Astrocyte (in vitro differentiated cells and primary cell): ENCODE results near the gene STXBP1. TPM values are rescaled to one million over a fixed set of nuclear protein-coding genes. Genes with fewer than 3 reads are reported as not detected.

Experiments
- DNase-seq: peaks from one replicate; pipeline ENCODE4 v3.0.0-alpha.2; 2010; ENCODE audit warnings: low read depth
- FAIRE-seq: peaks from 2 replicates; lab custom pipeline; 2011; peaks lifted over from hg19 to GRCh38; lab: Jason Lieb, UNC
- H2AFZ ChIP-seq: 2 replicates; pipeline ENCODE4 v1.6.0; 2012; ENCODE audit warnings: low read depth, low read length, inconsistent platforms
- H3K27ac ChIP-seq: 2 replicates; pipeline ENCODE4 v1.5.1; 2011; ENCODE audit warnings: low read depth, low read length, inconsistent platforms
- H3K27me3 ChIP-seq: 2 replicates; pipeline ENCODE4 v1.6.0; 2011; ENCODE audit warnings: low read length, inconsistent platforms; ENCODE audit not compliant: insufficient read depth
- H3K36me3 ChIP-seq: 2 replicates; pipeline ENCODE4 v1.5.1; 2011; ENCODE audit warnings: low read length, inconsistent platforms; ENCODE audit not compliant: insufficient read depth
- H3K4me1 ChIP-seq: 2 replicates; pipeline ENCODE4 v1.5.1; 2011; ENCODE audit warnings: low read length, inconsistent platforms; ENCODE audit not compliant: insufficient read depth
- H3K4me2 ChIP-seq: 2 replicates; pipeline ENCODE4 v1.6.0; 2012; ENCODE audit warnings: low read length, inconsistent platforms
- H3K4me3 ChIP-seq: 2 replicates; pipeline ENCODE4 v1.5.1; 2011; ENCODE audit warnings: low read depth, mild to moderate bottlenecking, low read length, inconsistent platforms; ENCODE audit not compliant: insufficient read depth
- H3K79me2 ChIP-seq: 2 replicates; pipeline ENCODE4 v1.6.0; 2012; ENCODE audit warnings: mild to moderate bottlenecking, low read length, inconsistent platforms; ENCODE audit not compliant: insufficient read depth
- H3K9ac ChIP-seq: 2 replicates; pipeline ENCODE4 v1.6.0; 2012; ENCODE audit warnings: mild to moderate bottlenecking, low read length, inconsistent platforms
- H3K9me3 ChIP-seq: 2 replicates; pipeline ENCODE4 v1.5.1; 2012; ENCODE audit warnings: low read depth, mild to moderate bottlenecking, low read length, inconsistent platforms; ENCODE audit not compliant: insufficient read depth
- H4K20me1 ChIP-seq: 2 replicates; pipeline ENCODE4 v1.6.0; 2012; ENCODE audit warnings: low read length, inconsistent platforms; ENCODE audit not compliant: insufficient read depth
- H3K27ac Mint-ChIP-seq: one replicate; pipeline ENCODE4 v1.8.0; 2021; ENCODE audit warnings: mild to moderate bottlenecking, mixed read lengths; ENCODE audit not compliant: unreplicated experiment
- H3K27me3 Mint-ChIP-seq: one replicate; pipeline ENCODE4 v1.8.0; 2021; ENCODE audit warnings: low read depth, mixed read lengths; ENCODE audit not compliant: unreplicated experiment
- H3K36me3 Mint-ChIP-seq: one replicate; pipeline ENCODE4 v1.8.0; 2021; ENCODE audit warnings: low read depth, mixed read lengths; ENCODE audit not compliant: unreplicated experiment
- H3K4me1 Mint-ChIP-seq: one replicate; pipeline ENCODE4 v1.8.0; 2021; ENCODE audit warnings: low read depth, mixed read lengths; ENCODE audit not compliant: unreplicated experiment
- H3K4me3 Mint-ChIP-seq: one replicate; pipeline ENCODE4 v1.8.0; 2021; ENCODE audit warnings: mild to moderate bottlenecking, moderate library complexity, mixed read lengths; ENCODE audit not compliant: unreplicated experiment
- H3K9me3 Mint-ChIP-seq: one replicate; pipeline ENCODE4 v1.8.0; 2021; ENCODE audit warnings: mild to moderate bottlenecking, mixed read lengths; ENCODE audit not compliant: unreplicated experiment
- CTCF ChIP-seq: IDR thresholded peaks from 2 replicates; pipeline ENCODE4 v1.5.1; 2011; ENCODE audit warnings: low read depth, mild to moderate bottlenecking, inconsistent platforms, low read length, moderate library complexity; ENCODE audit not compliant: insufficient read depth
- EZH2 ChIP-seq: IDR thresholded peaks from 2 replicates; pipeline ENCODE4 v1.6.1; 2012; ENCODE audit warnings: mild to moderate bottlenecking, low read length, inconsistent platforms; ENCODE audit not compliant: insufficient read depth
- total RNA-seq: library from RNA; stranded (reverse); gene quantifications from 2 replicates; pipeline ENCODE4 v1.2.1, GENCODE V29; 2021

The STXBP1 gene
- total RNA-seq, 1 donor from 2014 or later = 39.6 TPM

- no peak for FAIRE-seq
- H3K4me3 ChIP-seq = no peak overlapping the region
- H3K9me3 Mint-ChIP-seq = no peaks in the 10 kb centered on the region
These were observed 127.7 kb downstream of the STXBP1 start for GRCh38 chr9:127739614-127740330.

GRCh38 chr9:127741831-127742434 lies 129.9 kb downstream of the STXBP1 start:
- FAIRE-seq = no peak
- no peak overlapping the region for H3K27ac Mint-ChIP-seq

More at GRCh38 chr9:127739614-127740330, 127.7 kb downstream of the STXBP1 start:
- Mint-ChIP-seq H3K36me3 (no peaks in the 10 kb centered on the region), H3K27ac (no peak overlapping the region), H3K4me1 (peaks cover 3% of the 10 kb centered on the region), H3K27me3 (peaks cover 5% of the 10 kb centered on the region), H3K4me3 (no peak overlapping the region)
- no peak overlapping the region for H3K27ac ChIP-seq
- H3K27me3 ChIP-seq = no peaks in the 10 kb centered on the region
- no peak overlapping the region for H3K9ac ChIP-seq
- H3K4me2 ChIP-seq = no peak overlapping the region
- peaks cover 16% of the 10 kb centered on the region for H3K4me1 ChIP-seq
- no peaks in the 10 kb centered on the region for H3K79me2 ChIP-seq
- H4K20me1 ChIP-seq = no peaks in the 10 kb centered on the region
- H3K36me3 ChIP-seq = no peaks in the 10 kb centered on the region
- no peaks in the 10 kb centered on the region for H3K9me3 ChIP-seq
- no peak overlapping the region for H2AFZ ChIP-seq
- DNase-seq = no peak
- no peak for TF ChIP-seq CTCF
- no peak for TF ChIP-seq EZH2

More at GRCh38 chr9:127741831-127742434, 129.9 kb downstream of the STXBP1 start:
- TF ChIP-seq EZH2 = no peak
- TF ChIP-seq CTCF = no peak
- no peaks in the 10 kb centered on the region for H3K27me3 ChIP-seq
- Mint-ChIP-seq H3K27me3 (peaks cover 8% of the 10 kb centered on the region), H3K9me3 (no peaks in the 10 kb centered on the region), H3K4me3 (peak overlapping the region; percentile 79), H3K4me1 (peaks cover 3% of the 10 kb centered on the region), H3K36me3 (no peaks in the 10 kb centered on the region)
- no peak overlapping the region for H3K27ac ChIP-seq
- H3K9ac ChIP-seq = no peak overlapping the region
- H3K9me3 ChIP-seq = no peaks in the 10 kb centered on the region
- peak; percentile 10 for DNase-seq
- peak overlapping the region; percentile 58 for H2AFZ ChIP-seq
- H3K4me1 ChIP-seq = peaks cover 10% of the 10 kb centered on the region
- peak overlapping the region; percentile 80 for H3K4me2 ChIP-seq
- H3K4me3 ChIP-seq = peak overlapping the region; percentile 36
- no peaks in the 10 kb centered on the region for H3K79me2 ChIP-seq
- no peaks in the 10 kb centered on the region for H4K20me1 ChIP-seq
- H3K36me3 ChIP-seq = no peaks in the 10 kb centered on the region

Other genes starting within 250 kb of the STXBP1 start
- 16.5 and 18.8 TPM in 2 replicates for gene SLC2A8, start 215.1 kb upstream of the STXBP1 start, total RNA-seq
- gene ZNF79, start 187.9 kb upstream of the STXBP1 start, total RNA-seq = 10.5 and 11.5 TPM in 2 replicates
- 1,037 and 1,189 TPM in 2 replicates for gene RPL12, start 160.9 kb upstream of the STXBP1 start, total RNA-seq
- gene LRSAM1, start 160.8 kb upstream of the STXBP1 start, total RNA-seq = 18.7 and 22.2 TPM in 2 replicates
- gene CFAP157, start 94.7 kb downstream of the STXBP1 start, total RNA-seq = 0.09 TPM in 1 of 2 replicates, not detected in the other
- gene PTRH1, start 103.4 kb downstream of the STXBP1 start, total RNA-seq = 9.9 and 13.5 TPM in 2 replicates
- gene TTC16, start 103.8 kb downstream of the STXBP1 start, total RNA-seq = not detected in 2 replicates
- 7.5 and 8.5 TPM in 2 replicates for gene TOR2A, start 123.0 kb downstream of the STXBP1 start, total RNA-seq
- gene SH2D3C, start 166.4 kb downstream of the STXBP1 start, total RNA-seq = 4.6 and 5.8 TPM in 2 replicates
- 70.5 and 71.7 TPM in 2 replicates for gene CDK9, start 173.8 kb downstream of the STXBP1 start, total RNA-seq
- 44.6 and 49.4 TPM in 2 replicates for gene FPGS, start 190.6 kb downstream of the STXBP1 start, total RNA-seq
- gene ENG, start 242.4 kb downstream of the STXBP1 start, total RNA-seq = 1.2 and 1.5 TPM in 2 replicates